ENCODE measurements around the gene EXT2. TPM values are rescaled to one million over a fixed set of nuclear protein-coding genes. Genes with fewer than 3 reads are reported as not detected.

Gene EXT2
- total and polyA plus RNA-seq, 7 donors: 11.0 to 23.5 (median 21.4) TPM

- intact Hi-C loops (cut with DNase I): no loop called here
- no peaks in the 10 kb centered on the region for H3K9me3 ChIP-seq
- no peaks in the 10 kb centered on the region for H3K27me3 ChIP-seq (ENCODE audit: insufficient read depth in 3 of 3, low read length in 2 of 3)
- H3K4me3 ChIP-seq: no peak overlapping the region
- H3K27ac ChIP-seq: no peak overlapping the region
- ATAC-seq: no peak
- no peaks in the 10 kb centered on the region for H3K36me3 ChIP-seq (ENCODE audit: insufficient read depth in 1 of 2, low read depth in 1 of 2)
- no peak for TF ChIP-seq CTCF (IDR thresholded peaks at IDR 0.05)
- DNase-seq: no peak
- 77 to 85% (median 80%) methylated on average over 3 of the region's 3 CpGs for WGBS, 3 donors
- no peaks in the 10 kb centered on the region for H3K4me1 ChIP-seq
These were observed 45.6 kb upstream of the EXT2 start for GRCh38 chr11:44049832-44050231.

GRCh38 chr11:44051171-44051570, 44.3 kb upstream of the EXT2 start:
- Histone ChIP-seq H3K4me3 (no peak overlapping the region), H3K9me3 (no peaks in the 10 kb centered on the region), H3K4me1 (no peaks in the 10 kb centered on the region), H3K36me3 (ENCODE audit: insufficient read depth in 1 of 2, low read depth in 1 of 2) (no peaks in the 10 kb centered on the region), H3K27ac (no peak overlapping the region), H3K27me3 (ENCODE audit: insufficient read depth in 3 of 3, low read length in 2 of 3) (no peaks in the 10 kb centered on the region)
- TF ChIP-seq CTCF (IDR thresholded peaks at IDR 0.05): no peak
- intact Hi-C loops (cut with DNase I): no loop called here
- ATAC-seq: no peak
- no peak for DNase-seq
- 89 to 99% (median 92%) methylated on average over 4 of the region's 4 CpGs for WGBS, 3 donors

- H3K4me1 ChIP-seq: no peaks in the 10 kb centered on the region
- no peak overlapping the region for H3K27ac ChIP-seq
- ATAC-seq (no peak), DNase-seq (no peak)
- no peaks in the 10 kb centered on the region for H3K9me3 ChIP-seq
- no peaks in the 10 kb centered on the region for H3K36me3 ChIP-seq (ENCODE audit: insufficient read depth in 1 of 2, low read depth in 1 of 2)
- no peak overlapping the region for H3K4me3 ChIP-seq
- intact Hi-C loops (cut with DNase I): no loop called here
- H3K27me3 ChIP-seq (ENCODE audit: insufficient read depth in 3 of 3, low read length in 2 of 3): no peaks in the 10 kb centered on the region
- no peak for TF ChIP-seq CTCF (IDR thresholded peaks at IDR 0.05)
- 64 to 78% (median 65%) methylated on average over 6 of the region's 6 CpGs for WGBS, 3 donors
These were observed 38.1 kb upstream of the EXT2 start for GRCh38 chr11:44057340-44057739.

- no peak for TF ChIP-seq CTCF (IDR thresholded peaks at IDR 0.05)
- no peaks in the 10 kb centered on the region for H3K9me3 ChIP-seq
- no peak overlapping the region for H3K4me3 ChIP-seq
- DNase-seq (no peak), ATAC-seq (no peak)
- intact Hi-C loops (cut with DNase I): no loop called here
- H3K27ac ChIP-seq: no peak overlapping the region
- no peaks in the 10 kb centered on the region for H3K36me3 ChIP-seq (ENCODE audit: insufficient read depth in 1 of 2, low read depth in 1 of 2)
- WGBS, 3 donors: 85 to 89% (median 88%) methylated on average over 6 of the region's 6 CpGs
- no peaks in the 10 kb centered on the region for H3K27me3 ChIP-seq (ENCODE audit: insufficient read depth in 3 of 3, low read length in 2 of 3)
- H3K4me1 ChIP-seq: no peaks in the 10 kb centered on the region
These were observed 37.2 kb upstream of the EXT2 start for GRCh38 chr11:44058275-44058674.

GRCh38 chr11:44065161-44065661, 30.3 kb upstream of the EXT2 start:
- Histone ChIP-seq H3K27me3 (ENCODE audit: insufficient read depth in 3 of 3, low read length in 2 of 3) (no peaks in the 10 kb centered on the region), H3K36me3 (ENCODE audit: insufficient read depth in 1 of 2, low read depth in 1 of 2) (peaks cover 0 to 4% of the 10 kb centered on the region in 2 donors), H3K27ac (peak overlapping the region; percentile 87), H3K9me3 (no peaks in the 10 kb centered on the region), H3K4me1 (peaks cover 5% of the 10 kb centered on the region), H3K4me3 (peak overlapping the region; percentile 72)
- 55 to 73% (median 72%) methylated on average over 4 of the region's 4 CpGs for WGBS, 3 donors
- intact Hi-C loops (cut with DNase I): no loop called here
- DNase-seq (no peak), ATAC-seq (no peak)
- TF ChIP-seq CTCF (IDR thresholded peaks at IDR 0.05): no peak

Measured in psoas muscle (tissue), 8 donors.